ENCODE measurements around the gene WFIKKN1. TPM values are rescaled to one million over a fixed set of nuclear protein-coding genes. Genes with fewer than 3 reads are reported as not detected.

WFIKKN1 gene
- total and polyA plus RNA-seq, 2 donors (not counting 1 experiment from before 2014, with no cell fraction given), result 0.64 to 0.84 TPM

- H3K4me1 ChIP-seq (ENCODE audit: control insufficient read depth in 2 of 2, insufficient read depth in 2 of 2, low read length in 2 of 2), result peaks cover 6 to 23% of the 10 kb centered on the region in 2 donors
- Mint-ChIP-seq H3K4me1 (peaks cover 11% of the 10 kb centered on the region), H3K4me3 (no peak overlapping the region), H3K27me3 (no peaks in the 10 kb centered on the region), H3K27ac (no peak overlapping the region), H3K9me3 (ENCODE audit: insufficient read depth) (no peaks in the 10 kb centered on the region)
- ATAC-seq (ENCODE audit: low read depth) (no peak), DNase-seq (peak; percentile 23)
- no peak overlapping the region for H3K27ac ChIP-seq (ENCODE audit: low read length in 2 of 2)
- H2AFZ ChIP-seq (ENCODE audit: insufficient read depth, low read depth, low read length, poor library complexity, severe bottlenecking), result no peak overlapping the region
- peaks cover 0 to 3% of the 10 kb centered on the region in 2 experiments for H3K36me3 ChIP-seq (replicated peaks in 1 of 2; ENCODE audit: control extremely low read depth in 1 of 2, control insufficient read depth in 1 of 2, extremely low read depth in 1 of 2, insufficient read depth in 2 of 2, low read length in 1 of 2)
- intact Hi-C loops (cut with micrococcal nuclease), result no loop called here
- no peaks in the 10 kb centered on the region for H3K9me3 ChIP-seq (ENCODE audit: control extremely low read depth in 1 of 3, control insufficient read depth in 2 of 3, insufficient read depth in 1 of 3, low read length in 2 of 3)
- H3K4me2 ChIP-seq (replicated peaks; ENCODE audit: low read depth, low read length, poor library complexity, severe bottlenecking), result no peak overlapping the region
- ChIA-PET POLR2A (no interaction called here), CTCF (no interaction called here)
- no peak overlapping the region for H3K9ac ChIP-seq (ENCODE audit: low read length)
- no peak for TF ChIP-seq EZH2 (IDR thresholded peaks at IDR 0.05; ENCODE audit: borderline replicate concordance, insufficient read depth, low read depth, low read length, poor library complexity, severe bottlenecking)
- no peak for TF ChIP-seq CTCF (IDR thresholded peaks at IDR 0.05)
- H3K27me3 ChIP-seq (replicated peaks in 1 of 4; ENCODE audit: control extremely low read depth in 1 of 4, control insufficient read depth in 3 of 4, insufficient read depth in 4 of 4, low read length in 3 of 4), result no peaks in the 10 kb centered on the region
- peaks cover 13% of the 10 kb centered on the region for H4K20me1 ChIP-seq (ENCODE audit: control insufficient read depth, insufficient read depth, low read length, poor library complexity, severe bottlenecking)
- peaks cover 10% of the 10 kb centered on the region for H3K79me2 ChIP-seq (ENCODE audit: control insufficient read depth, insufficient read depth, low read length)
- WGBS (ENCODE audit: insufficient coverage), result 98% methylated on average over 69 of the region's 74 CpGs
- no peak overlapping the region for H3K4me3 ChIP-seq (ENCODE audit: control extremely low read depth in 1 of 5, extremely low read depth in 1 of 5, insufficient read depth in 1 of 5, low read depth in 2 of 5, low read length in 4 of 5)
These were observed 2.7 kb downstream of the WFIKKN1 start for GRCh38 chr16:633336-634050.

- no peak for TF ChIP-seq EZH2 (IDR thresholded peaks at IDR 0.05; ENCODE audit: borderline replicate concordance, insufficient read depth, low read depth, low read length, poor library complexity, severe bottlenecking)
- TF ChIP-seq CTCF (IDR thresholded peaks at IDR 0.05), result no peak
- peak overlapping the region; percentile 61 for H3K4me3 Mint-ChIP-seq
- H3K9ac ChIP-seq (ENCODE audit: low read length), result no peak overlapping the region
- H3K27ac ChIP-seq (ENCODE audit: low read length in 2 of 2), result no peak overlapping the region
- H2AFZ ChIP-seq (ENCODE audit: insufficient read depth, low read depth, low read length, poor library complexity, severe bottlenecking), result no peak overlapping the region
- H3K27ac Mint-ChIP-seq, result peak overlapping the region; percentile 50
- DNase-seq (no peak), ATAC-seq (ENCODE audit: low read depth) (no peak)
- H3K4me1 ChIP-seq (ENCODE audit: control insufficient read depth in 2 of 2, insufficient read depth in 2 of 2, low read length in 2 of 2), result peaks cover 10 to 29% of the 10 kb centered on the region in 2 donors
- no peaks in the 10 kb centered on the region for H3K9me3 Mint-ChIP-seq (ENCODE audit: insufficient read depth)
- no peaks in the 10 kb centered on the region for H3K27me3 ChIP-seq (replicated peaks in 1 of 4; ENCODE audit: control extremely low read depth in 1 of 4, control insufficient read depth in 3 of 4, insufficient read depth in 4 of 4, low read length in 3 of 4)
- 96% methylated on average over 20 of the region's 22 CpGs for WGBS (ENCODE audit: insufficient coverage)
- H4K20me1 ChIP-seq (ENCODE audit: control insufficient read depth, insufficient read depth, low read length, poor library complexity, severe bottlenecking), result peaks cover 13% of the 10 kb centered on the region
- intact Hi-C loops (cut with micrococcal nuclease), result no loop called here
- peaks cover 0 to 3% of the 10 kb centered on the region in 2 experiments for H3K36me3 ChIP-seq (replicated peaks in 1 of 2; ENCODE audit: control extremely low read depth in 1 of 2, control insufficient read depth in 1 of 2, extremely low read depth in 1 of 2, insufficient read depth in 2 of 2, low read length in 1 of 2)
- H3K4me2 ChIP-seq (replicated peaks; ENCODE audit: low read depth, low read length, poor library complexity, severe bottlenecking), result no peak overlapping the region
- peaks cover 10% of the 10 kb centered on the region for H3K79me2 ChIP-seq (ENCODE audit: control insufficient read depth, insufficient read depth, low read length)
- peaks cover 15% of the 10 kb centered on the region for H3K4me1 Mint-ChIP-seq
- ChIA-PET CTCF (no interaction called here), POLR2A (no interaction called here)
- H3K9me3 ChIP-seq (ENCODE audit: control extremely low read depth in 1 of 3, control insufficient read depth in 2 of 3, insufficient read depth in 1 of 3, low read length in 2 of 3), result no peaks in the 10 kb centered on the region
- no peaks in the 10 kb centered on the region for H3K27me3 Mint-ChIP-seq
- no peak overlapping the region for H3K4me3 ChIP-seq (ENCODE audit: control extremely low read depth in 1 of 5, extremely low read depth in 1 of 5, insufficient read depth in 1 of 5, low read depth in 2 of 5, low read length in 4 of 5)
These were observed 3.4 kb downstream of the WFIKKN1 start for GRCh38 chr16:634051-634670.

All from B cell (primary cell).